MM.1S (cell line): ENCODE results near the gene TTYH3.

Experiments
- EZH2 ChIP-seq: fragments of 300-600 bp; sonication (generic); optimal IDR thresholded peaks from 2 replicates; pipeline ENCODE3; 2017; ENCODE audit warnings: low read depth, mild to moderate bottlenecking, antibody characterized with exemption, low read length, mixed read lengths
- TF ChIP-seq, protein P1 (sequence below): fragments of 300-600 bp; sonication (generic); IDR thresholded peaks from 2 replicates; pipeline ENCODE4 v1.5.1; 2016; ENCODE audit warnings: antibody characterized with exemption, low read length, mixed read lengths

DNA sequence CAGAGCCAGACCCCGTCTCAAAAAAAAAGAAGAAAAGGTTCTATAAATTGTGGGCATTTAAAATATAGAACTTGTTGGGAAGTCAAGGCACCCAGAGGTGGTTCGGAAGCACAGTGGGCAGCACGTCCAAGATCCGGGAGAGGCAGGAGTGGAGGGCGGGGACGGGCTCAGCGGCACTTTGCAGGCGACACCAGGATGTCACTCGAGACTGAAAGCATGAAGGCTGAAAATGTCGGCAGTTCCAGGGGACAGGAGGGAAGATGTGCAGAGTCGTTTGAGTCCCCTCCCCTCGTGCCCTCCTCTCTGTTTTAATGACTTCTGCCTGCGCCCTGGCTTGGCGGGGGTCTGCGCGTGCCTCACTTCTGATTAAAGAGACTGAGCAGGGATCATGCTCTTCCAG lies 42.4 kb upstream of the TTYH3 start:
- TF ChIP-seq, protein P1, sequence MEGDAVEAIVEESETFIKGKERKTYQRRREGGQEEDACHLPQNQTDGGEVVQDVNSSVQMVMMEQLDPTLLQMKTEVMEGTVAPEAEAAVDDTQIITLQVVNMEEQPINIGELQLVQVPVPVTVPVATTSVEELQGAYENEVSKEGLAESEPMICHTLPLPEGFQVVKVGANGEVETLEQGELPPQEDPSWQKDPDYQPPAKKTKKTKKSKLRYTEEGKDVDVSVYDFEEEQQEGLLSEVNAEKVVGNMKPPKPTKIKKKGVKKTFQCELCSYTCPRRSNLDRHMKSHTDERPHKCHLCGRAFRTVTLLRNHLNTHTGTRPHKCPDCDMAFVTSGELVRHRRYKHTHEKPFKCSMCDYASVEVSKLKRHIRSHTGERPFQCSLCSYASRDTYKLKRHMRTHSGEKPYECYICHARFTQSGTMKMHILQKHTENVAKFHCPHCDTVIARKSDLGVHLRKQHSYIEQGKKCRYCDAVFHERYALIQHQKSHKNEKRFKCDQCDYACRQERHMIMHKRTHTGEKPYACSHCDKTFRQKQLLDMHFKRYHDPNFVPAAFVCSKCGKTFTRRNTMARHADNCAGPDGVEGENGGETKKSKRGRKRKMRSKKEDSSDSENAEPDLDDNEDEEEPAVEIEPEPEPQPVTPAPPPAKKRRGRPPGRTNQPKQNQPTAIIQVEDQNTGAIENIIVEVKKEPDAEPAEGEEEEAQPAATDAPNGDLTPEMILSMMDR, result no peak
- no peak for TF ChIP-seq EZH2
